Mucosa of gallbladder (tissue), 1 donor: ENCODE measurements around the gene DAGLA. TPM values are rescaled to one million over a fixed set of nuclear protein-coding genes. Genes with fewer than 3 reads are reported as not detected.
A peak's percentile ranks its signal among the peaks of the same experiment; 100 is the strongest.

ENCODE experiments used
- DNase-seq: peaks from one replicate; pipeline ENCODE4 v3.0.0-alpha.2; 2020; ENCODE audit warnings: low spot score
- total RNA-seq: library from RNA; stranded (reverse); gene quantifications from one replicate; pipeline ENCODE4 v1.2.1, GENCODE V29; 2021
- donor health status: DM: no; HTN: no; CAD: no.

DAGLA gene
- total RNA-seq, 1 donor from 2014 or later = 10.6 TPM

- DNase-seq = no peak
These were observed 82.6 kb downstream of the DAGLA start for GRCh38 chr11:61762798-61763197.

DNA sequence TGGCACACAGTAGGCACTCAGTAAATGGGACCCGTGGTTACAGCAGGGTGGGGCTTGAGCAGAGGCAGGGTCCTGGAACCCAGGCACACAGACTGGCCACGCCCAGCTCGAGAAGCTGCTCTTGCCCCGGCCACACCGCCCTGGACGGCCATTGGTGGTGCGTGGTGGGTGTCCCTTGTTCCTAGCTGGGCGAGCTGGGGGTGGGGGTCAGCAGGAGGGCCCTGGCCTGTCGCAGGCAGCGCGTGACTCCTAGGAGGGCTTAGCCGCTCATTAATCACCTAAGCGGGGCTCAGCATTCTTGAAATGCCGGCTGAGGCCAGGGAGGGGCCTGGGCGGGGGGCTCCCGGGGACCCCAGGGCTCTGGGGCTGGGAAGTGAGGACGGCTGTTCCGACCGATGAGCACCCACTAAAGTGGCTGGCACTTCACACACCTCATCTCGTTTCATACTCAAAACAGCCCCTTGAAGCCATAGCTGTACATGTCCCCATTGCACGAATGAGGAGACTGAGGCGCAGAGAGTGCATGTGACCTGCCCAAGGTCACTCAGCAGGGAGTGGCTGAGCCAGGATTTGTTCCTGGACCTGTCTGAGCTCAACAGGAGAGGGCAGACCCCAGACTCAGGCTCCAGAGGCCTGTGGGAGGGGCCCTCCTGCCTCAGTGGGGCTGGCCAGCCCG lies 83.9 kb downstream of the DAGLA start:
- no peak for DNase-seq

- DNase-seq = peak; percentile 47
These were observed 84.5 kb downstream of the DAGLA start for GRCh38 chr11:61764606-61765260.

DNA sequence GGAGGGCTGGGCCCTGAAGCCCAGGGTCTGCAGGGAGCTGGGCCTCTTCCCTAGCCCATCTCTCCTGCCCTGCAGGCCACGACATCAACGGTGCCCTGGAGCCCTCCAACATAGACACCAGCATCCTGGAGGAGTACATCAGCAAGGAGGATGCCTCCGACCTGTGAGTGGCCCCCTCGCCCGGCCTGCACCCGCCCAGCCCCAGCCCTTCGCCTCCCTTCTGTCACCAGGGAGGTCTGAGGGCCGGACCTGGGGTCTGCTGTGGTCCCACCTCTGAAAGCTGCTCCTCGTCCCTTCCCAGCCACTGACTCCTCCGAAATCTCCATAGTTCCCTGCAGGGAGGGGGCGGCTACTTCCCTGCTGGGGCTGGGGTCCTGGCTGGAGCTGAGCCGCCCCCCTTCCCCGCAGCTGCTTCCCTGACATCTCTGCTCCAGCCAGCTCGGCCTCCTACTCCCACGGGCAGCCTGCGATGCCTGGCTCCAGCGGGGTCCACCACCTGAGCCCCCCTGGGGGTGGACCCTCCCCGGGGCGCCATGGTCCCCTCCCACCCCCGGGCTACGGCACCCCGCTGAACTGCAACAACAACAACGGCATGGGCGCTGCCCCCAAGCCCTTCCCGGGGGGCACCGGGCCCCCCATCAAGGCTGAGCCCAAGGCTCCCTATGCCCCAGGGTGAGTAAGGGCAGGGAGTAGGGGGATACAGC lies 85.5 kb downstream of the DAGLA start:
- no peak for DNase-seq

- peak; percentile 38 for DNase-seq
These were observed 86.2 kb downstream of the DAGLA start for GRCh38 chr11:61766353-61766841.

- no peak for DNase-seq
These were observed 88.3 kb downstream of the DAGLA start for GRCh38 chr11:61768376-61769076.

- DNase-seq = peak; percentile 42
These were observed 89.2 kb downstream of the DAGLA start for GRCh38 chr11:61769169-61769920.

DNA sequence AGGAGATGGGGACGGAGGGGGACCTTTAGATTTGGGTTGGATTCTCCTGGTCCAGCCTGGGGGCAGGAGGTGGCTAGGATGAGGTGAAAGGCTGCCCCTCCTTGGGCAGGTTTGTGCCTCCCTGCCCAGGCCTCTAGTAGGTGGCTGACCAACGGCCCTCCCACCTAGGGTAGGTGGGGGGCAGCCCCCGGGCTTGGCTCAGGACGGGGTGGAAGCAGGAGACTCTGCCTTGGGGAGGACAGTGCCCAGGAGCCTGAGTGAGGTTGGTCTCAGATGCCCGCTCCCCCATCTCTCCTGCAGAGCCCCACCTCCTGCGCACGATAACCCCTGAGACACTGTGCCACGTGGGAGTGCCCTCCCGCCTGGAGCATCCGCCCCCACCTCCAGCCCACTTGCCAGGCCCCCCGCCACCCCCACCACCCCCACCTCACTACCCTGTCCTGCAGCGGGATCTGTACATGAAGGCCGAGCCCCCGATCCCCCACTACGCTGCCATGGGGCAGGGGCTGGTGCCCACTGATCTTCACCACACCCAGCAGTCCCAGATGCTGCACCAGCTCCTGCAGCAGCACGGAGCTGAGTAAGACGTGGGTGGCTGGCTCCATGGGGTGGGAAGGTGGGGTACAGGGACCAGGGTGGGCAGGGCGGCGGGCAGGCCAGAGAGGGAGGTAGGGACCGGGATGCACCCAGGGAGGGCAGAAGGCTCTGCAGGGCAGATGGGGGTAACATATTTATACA lies 89.9 kb downstream of the DAGLA start:
- no peak for DNase-seq

DNA sequence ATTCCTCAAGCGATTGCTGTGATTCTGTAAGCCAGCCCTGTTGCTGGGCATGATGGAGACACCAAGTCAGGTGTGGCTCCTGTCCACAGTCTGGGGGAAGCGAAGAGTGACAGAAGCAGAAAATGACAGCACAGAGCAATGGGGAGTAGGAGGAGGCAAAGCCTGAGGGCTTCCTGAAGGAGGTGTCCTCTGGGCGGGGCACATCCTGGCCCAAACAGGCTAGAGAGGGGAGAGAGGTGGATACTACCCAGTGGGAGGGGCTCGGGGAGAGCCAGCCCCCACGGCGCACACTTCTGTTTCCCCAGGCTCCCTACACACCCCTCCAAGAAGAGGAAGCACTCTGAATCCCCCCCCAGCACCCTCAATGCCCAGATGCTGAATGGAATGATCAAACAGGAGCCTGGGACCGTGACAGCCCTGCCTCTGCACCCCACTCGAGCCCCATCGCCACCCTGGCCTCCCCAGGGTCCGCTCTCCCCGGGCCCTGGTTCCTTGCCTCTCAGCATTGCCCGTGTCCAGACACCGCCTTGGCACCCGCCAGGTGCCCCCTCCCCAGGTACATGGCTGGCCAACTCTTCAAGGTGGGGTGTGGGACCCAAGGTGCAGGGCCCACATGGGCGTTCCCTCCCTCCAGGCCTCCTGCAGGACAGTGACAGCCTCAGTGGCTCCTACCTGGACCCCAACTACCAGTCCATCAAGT lies 91.2 kb downstream of the DAGLA start:
- DNase-seq = no peak

- no peak for DNase-seq
These were observed 91.8 kb downstream of the DAGLA start for GRCh38 chr11:61771985-61772455.

DNA sequence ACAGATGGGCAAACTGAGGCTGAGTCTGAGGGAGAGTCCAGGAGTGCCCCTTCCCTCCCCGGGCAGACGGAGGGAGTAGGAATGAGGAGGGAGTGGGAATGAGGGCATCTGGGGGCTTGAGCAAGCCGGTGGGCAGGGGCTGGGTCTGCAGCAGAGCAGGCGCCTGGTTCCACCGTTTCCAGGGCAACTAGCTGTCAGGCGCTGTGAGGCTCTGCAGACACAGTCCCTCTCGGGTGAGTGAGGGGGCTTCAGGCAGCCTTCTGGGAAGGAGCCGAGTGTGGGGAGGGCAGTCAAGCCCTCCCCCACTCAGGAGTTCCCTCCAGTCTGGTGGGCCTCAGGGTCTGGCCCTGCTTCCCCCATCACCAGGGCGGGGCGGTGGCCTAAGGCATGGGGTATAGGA lies 93.2 kb downstream of the DAGLA start:
- DNase-seq = no peak

DNA sequence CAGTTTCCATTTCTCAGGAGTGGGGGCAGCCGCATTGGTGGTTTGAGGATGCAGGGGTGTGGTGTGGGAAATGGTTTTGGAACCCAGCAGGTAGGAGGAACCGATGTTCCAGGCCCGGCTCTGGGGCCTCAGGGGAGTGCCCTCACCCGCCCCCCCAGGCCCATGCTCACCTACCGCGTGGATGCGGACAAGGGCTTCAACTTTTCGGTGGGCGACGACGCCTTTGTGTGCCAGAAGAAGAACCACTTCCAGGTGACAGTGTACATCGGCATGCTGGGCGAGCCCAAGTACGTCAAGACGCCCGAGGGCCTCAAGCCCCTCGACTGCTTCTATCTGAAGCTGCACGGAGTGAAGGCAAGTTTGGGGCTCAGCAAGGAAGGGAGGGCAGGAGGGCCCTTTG lies 93.6 kb downstream of the DAGLA start:
- DNase-seq = no peak

DNA sequence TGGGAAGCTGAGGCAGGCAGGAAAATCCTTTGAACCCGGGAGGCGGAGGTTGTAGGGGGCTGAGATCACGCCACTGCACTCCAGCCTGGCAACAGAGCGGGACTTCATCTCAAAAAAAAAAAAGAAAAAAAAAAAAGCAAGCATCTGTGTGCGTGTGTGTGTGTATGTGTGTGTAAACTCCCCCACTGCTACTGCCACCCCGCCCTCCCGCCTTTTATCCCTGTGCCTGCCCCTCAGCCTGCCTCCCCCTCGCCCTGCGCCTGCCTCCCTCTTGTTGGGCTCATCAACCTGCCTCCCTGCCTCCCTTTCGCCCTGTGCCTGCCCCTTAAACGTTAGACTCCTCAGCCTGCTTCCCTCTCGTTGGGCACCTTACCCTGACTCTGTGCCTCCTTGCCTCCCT lies 94.2 kb downstream of the DAGLA start:
- no peak for DNase-seq

GRCh38 chr11:61775106-61775505 lies 94.9 kb downstream of the DAGLA start:
- no peak for DNase-seq

GRCh38 chr11:61775606-61776554 lies 95.7 kb downstream of the DAGLA start:
- DNase-seq = no peak

DNA sequence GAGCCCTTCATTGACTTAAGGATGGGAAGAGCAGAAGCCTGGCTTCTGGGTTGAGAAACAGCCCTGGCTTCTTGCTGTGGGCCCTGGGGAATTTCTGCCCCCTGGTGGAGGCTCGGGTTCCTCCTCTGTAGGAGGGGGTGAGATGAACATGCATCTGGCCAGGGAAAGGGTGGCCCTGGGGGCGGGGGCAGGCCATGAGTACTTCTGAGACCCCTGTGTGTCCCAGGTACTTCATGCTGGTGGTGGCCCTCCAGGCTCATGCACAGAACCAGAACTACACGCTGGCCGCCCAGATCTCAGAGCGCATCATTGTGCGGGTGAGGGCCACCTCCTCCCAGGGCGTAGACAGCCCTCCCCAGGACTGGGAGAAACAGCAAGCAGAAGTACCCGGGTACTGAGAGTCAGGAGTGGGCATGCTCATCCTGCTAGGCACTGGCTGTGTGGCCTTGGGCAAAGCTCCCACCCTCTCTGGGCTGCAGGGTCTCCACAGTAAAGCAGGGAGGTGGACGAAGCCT lies 96.4 kb downstream of the DAGLA start:
- peak; percentile 53 for DNase-seq

DNA sequence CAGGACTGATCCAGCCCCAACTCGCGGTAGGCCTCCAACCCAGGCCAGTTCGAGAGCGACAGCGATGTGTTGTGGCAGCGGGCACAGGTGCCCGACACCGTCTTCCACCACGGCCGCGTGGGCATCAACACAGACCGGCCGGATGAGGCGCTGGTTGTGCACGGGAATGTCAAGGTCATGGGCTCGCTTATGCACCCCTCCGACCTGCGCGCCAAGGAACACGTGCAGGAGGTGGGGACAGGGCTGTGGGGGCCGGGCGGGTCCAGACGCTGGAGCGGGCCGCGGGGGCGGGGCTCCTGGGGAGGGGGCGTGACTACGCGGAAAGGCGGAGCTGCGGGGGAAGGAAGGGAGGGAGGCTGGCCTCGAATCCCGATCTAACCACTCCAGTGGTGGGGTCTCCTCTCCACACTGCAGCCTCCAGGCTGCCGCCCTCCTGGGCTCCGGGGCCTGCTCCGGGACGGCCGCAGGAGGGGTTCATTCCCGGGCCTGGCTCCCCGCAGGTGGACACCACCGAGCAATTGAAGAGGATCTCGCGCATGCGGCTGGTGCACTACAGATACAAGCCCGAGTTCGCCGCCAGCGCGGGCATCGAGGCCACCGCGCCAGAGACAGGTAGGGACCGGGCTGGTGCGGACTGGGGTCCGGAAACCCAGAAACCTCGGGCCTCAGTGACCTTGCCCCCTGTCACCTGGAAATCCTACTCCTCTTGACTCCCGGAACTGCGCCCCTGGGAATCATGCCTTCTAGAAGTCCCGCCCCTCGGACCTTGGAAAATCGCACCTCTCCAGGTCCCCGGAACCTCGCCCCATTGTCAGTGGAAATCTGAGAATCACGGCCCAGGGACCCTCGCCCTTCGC lies 97.3 kb downstream of the DAGLA start:
- no peak for DNase-seq
